ENCODE measurements around the gene CDC42BPA. TPM values are rescaled to one million over a fixed set of nuclear protein-coding genes. Genes with fewer than 3 reads are reported as not detected.

Gene CDC42BPA
- total and polyA plus RNA-seq, 9 of the 15 experiments (the other 6 are each of a cell fraction or from before 2014, with no cell fraction given) = 8.0 to 77.5 (median 52.1) TPM

DNA sequence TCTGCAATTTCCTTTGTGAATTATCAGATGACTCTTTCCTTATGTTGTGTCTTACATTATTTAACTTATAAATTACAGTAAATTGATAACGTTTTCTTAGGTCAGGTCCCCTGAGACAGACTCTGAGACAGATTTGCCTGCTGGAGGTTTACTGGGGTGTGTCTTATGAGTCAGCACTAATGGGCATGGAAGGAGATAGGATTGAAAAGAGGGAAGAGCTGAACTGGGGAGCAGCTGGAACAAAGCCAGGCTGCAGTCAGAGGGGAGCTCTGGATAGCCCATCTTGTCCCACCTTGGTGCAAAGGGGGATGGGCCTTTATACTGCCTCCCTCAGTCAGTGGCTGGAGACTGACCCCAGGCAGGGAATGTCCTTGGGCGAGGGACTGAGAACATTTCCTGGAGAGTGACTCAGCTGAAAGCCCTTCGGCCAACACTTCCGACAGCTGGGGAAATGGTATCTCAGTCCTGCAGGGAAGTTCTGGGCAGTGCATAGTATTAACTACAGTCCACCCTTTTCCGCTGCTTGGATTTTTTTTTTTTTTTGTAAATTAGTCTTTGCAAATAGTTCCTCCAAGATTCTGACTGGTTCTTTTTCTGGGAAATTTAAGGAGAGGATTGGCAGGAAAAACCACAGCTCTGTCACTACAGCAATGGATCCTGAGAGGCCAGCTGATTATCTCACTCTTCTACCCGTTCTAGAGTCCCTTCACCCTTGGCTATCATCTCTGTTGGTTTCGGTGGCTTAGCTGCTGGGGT, 39.1 kb upstream of the CDC42BPA start (continued):
- TF ChIP-seq, protein P1, sequence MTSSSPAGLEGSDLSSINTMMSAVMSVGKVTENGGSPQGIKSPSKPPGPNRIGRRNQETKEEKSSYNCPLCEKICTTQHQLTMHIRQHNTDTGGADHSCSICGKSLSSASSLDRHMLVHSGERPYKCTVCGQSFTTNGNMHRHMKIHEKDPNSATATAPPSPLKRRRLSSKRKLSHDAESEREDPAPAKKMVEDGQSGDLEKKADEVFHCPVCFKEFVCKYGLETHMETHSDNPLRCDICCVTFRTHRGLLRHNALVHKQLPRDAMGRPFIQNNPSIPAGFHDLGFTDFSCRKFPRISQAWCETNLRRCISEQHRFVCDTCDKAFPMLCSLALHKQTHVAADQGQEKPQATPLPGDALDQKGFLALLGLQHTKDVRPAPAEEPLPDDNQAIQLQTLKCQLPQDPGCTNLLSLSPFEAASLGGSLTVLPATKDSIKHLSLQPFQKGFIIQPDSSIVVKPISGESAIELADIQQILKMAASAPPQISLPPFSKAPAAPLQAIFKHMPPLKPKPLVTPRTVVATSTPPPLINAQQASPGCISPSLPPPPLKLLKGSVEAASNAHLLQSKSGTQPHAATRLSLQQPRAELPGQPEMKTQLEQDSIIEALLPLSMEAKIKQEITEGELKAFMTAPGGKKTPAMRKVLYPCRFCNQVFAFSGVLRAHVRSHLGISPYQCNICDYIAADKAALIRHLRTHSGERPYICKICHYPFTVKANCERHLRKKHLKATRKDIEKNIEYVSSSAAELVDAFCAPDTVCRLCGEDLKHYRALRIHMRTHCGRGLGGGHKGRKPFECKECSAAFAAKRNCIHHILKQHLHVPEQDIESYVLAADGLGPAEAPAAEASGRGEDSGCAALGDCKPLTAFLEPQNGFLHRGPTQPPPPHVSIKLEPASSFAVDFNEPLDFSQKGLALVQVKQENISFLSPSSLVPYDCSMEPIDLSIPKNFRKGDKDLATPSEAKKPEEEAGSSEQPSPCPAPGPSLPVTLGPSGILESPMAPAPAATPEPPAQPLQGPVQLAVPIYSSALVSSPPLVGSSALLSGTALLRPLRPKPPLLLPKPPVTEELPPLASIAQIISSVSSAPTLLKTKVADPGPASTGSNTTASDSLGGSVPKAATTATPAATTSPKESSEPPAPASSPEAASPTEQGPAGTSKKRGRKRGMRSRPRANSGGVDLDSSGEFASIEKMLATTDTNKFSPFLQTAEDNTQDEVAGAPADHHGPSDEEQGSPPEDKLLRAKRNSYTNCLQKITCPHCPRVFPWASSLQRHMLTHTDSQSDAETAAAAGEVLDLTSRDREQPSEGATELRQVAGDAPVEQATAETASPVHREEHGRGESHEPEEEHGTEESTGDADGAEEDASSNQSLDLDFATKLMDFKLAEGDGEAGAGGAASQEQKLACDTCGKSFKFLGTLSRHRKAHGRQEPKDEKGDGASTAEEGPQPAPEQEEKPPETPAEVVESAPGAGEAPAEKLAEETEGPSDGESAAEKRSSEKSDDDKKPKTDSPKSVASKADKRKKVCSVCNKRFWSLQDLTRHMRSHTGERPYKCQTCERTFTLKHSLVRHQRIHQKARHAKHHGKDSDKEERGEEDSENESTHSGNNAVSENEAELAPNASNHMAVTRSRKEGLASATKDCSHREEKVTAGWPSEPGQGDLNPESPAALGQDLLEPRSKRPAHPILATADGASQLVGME (CRISPR knock-in tag; IDR thresholded peaks at IDR 0.05) = peak; percentile 66; the same call in 1 of the 2 replicates
- TF ChIP-seq DIDO1 (tag; IDR thresholded peaks at IDR 0.05; ENCODE audit: low read depth) = no peak
- TF ChIP-seq YBX1 (IDR thresholded peaks at IDR 0.05) = no peak
- TF ChIP-seq FOXK2 (conservative IDR thresholded peaks at IDR 0.05 in 1 of 2, IDR thresholded peaks at IDR 0.05 in 1 of 2; ENCODE audit: low read depth in 2 of 2) = peak in 1 of 2 experiments; percentile 33; a peak in 1 of 4 replicates
- TF ChIP-seq, protein P2, sequence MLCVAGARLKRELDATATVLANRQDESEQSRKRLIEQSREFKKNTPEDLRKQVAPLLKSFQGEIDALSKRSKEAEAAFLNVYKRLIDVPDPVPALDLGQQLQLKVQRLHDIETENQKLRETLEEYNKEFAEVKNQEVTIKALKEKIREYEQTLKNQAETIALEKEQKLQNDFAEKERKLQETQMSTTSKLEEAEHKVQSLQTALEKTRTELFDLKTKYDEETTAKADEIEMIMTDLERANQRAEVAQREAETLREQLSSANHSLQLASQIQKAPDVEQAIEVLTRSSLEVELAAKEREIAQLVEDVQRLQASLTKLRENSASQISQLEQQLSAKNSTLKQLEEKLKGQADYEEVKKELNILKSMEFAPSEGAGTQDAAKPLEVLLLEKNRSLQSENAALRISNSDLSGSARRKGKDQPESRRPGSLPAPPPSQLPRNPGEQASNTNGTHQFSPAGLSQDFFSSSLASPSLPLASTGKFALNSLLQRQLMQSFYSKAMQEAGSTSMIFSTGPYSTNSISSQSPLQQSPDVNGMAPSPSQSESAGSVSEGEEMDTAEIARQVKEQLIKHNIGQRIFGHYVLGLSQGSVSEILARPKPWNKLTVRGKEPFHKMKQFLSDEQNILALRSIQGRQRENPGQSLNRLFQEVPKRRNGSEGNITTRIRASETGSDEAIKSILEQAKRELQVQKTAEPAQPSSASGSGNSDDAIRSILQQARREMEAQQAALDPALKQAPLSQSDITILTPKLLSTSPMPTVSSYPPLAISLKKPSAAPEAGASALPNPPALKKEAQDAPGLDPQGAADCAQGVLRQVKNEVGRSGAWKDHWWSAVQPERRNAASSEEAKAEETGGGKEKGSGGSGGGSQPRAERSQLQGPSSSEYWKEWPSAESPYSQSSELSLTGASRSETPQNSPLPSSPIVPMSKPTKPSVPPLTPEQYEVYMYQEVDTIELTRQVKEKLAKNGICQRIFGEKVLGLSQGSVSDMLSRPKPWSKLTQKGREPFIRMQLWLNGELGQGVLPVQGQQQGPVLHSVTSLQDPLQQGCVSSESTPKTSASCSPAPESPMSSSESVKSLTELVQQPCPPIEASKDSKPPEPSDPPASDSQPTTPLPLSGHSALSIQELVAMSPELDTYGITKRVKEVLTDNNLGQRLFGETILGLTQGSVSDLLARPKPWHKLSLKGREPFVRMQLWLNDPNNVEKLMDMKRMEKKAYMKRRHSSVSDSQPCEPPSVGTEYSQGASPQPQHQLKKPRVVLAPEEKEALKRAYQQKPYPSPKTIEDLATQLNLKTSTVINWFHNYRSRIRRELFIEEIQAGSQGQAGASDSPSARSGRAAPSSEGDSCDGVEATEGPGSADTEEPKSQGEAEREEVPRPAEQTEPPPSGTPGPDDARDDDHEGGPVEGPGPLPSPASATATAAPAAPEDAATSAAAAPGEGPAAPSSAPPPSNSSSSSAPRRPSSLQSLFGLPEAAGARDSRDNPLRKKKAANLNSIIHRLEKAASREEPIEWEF (CRISPR knock-in tag; IDR thresholded peaks at IDR 0.05) = no peak
- TF ChIP-seq ZEB2 (IDR thresholded peaks at IDR 0.05) = peak; percentile 71
- TF ChIP-seq ZNF143 (CRISPR knock-in tag; IDR thresholded peaks at IDR 0.05) = no peak
- TF ChIP-seq, protein P3, sequence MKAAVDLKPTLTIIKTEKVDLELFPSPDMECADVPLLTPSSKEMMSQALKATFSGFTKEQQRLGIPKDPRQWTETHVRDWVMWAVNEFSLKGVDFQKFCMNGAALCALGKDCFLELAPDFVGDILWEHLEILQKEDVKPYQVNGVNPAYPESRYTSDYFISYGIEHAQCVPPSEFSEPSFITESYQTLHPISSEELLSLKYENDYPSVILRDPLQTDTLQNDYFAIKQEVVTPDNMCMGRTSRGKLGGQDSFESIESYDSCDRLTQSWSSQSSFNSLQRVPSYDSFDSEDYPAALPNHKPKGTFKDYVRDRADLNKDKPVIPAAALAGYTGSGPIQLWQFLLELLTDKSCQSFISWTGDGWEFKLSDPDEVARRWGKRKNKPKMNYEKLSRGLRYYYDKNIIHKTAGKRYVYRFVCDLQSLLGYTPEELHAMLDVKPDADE (conservative IDR thresholded peaks at IDR 0.05; ENCODE audit: control insufficient read depth, low read depth, low read length) = peak; percentile 75; the same call in 1 of the 2 replicates
